Stimulated activated naive CD8-positive, alpha-beta T cell treated with anti-CD3 and anti-CD28 coated beads, Interleukin-15, amount 100 ng/mL, for 72 hours (primary cell): ENCODE results near the gene GJD2.

Source experiments
- ATAC-seq: fragments of 150-1000 bp; cut with Tn5 transposase; 2 replicates; pipeline ENCODE4 v1.10.0; 2021; ENCODE audit warnings: mild to moderate bottlenecking, moderate library complexity
- DNase-seq, 2 donors: peaks; one replicate each; pipeline ENCODE4 v3.0.0; 2021 to 2022
- H3K27ac Mint-ChIP-seq, 2 donors: one replicate each; pipeline ENCODE4 v1.8.0; 2022; ENCODE audit warnings: mild to moderate bottlenecking in 2 of 2, mixed read lengths in 2 of 2, moderate library complexity in 2 of 2
- H3K27me3 Mint-ChIP-seq: one replicate; pipeline ENCODE4 v1.8.0; 2022; ENCODE audit warnings: mixed read lengths
- H3K4me1 Mint-ChIP-seq: one replicate; pipeline ENCODE4 v1.8.0; 2022; ENCODE audit warnings: mild to moderate bottlenecking, mixed read lengths
- H3K4me3 Mint-ChIP-seq, 2 donors: one replicate each; pipeline ENCODE4 v1.8.0; 2022; ENCODE audit warnings: mild to moderate bottlenecking in 2 of 2, mixed read lengths in 2 of 2, moderate library complexity in 1 of 2
- H3K9me3 Mint-ChIP-seq, 2 donors: one replicate each; pipeline ENCODE4 v1.8.0; 2022; ENCODE audit warnings: mixed read lengths in 2 of 2

The GJD2 gene

DNA sequence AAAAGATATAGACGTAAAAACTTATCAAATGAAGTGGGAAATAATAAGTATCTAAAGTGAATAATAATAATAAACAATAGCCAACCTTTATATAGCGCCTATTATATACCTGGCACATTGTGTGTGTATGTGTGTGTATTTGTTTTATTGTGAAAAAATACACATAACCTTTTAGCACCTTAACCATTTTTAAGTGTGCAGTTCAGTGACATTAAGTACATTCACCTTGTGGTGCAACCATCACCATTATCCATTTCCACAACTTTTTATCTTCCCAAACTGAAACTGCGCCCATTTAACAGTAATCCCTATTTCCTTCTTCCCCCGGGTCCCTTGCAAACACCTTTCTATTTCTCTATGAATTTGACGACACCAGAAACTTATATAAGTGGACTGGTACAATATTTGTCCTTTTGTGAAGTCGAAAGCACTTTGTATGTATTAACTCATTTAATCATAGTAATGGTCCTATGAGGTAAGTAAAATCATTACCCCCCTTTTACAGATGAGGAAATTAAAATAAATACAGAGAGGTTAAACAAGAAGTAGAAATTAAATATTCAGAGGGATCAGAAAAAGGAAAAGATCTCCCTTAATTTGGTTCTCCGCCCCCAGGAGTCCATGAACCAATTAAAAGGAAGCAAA is 33.5 kb downstream of the GJD2 start:
- no peak for ATAC-seq
- H3K9me3 Mint-ChIP-seq: no peaks in the 10 kb centered on the region
- H3K27ac Mint-ChIP-seq: no peak overlapping the region
- peaks cover 7% of the 10 kb centered on the region for H3K4me1 Mint-ChIP-seq
- peaks cover 65% of the 10 kb centered on the region for H3K27me3 Mint-ChIP-seq
- DNase-seq: no peak
- no peak overlapping the region for H3K4me3 Mint-ChIP-seq

DNA sequence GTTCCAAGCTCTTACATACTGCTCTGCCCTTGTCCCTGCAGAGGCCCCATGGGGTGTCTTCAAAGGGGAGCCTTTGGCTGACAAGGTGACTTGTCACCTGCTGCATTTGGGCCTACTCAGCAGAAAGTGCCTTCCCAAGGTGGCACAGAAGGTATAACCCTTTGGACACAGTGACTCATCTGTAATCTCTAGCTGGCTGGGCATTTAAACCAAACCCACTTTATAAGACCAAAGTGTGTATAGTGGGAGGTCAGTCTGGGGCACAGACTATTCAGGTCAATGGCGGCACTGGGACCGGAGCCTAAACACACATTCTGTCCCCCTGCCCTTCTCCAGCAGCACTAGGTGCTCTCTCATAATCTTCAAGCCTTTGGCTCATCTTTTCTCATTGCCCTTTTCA is 35.1 kb downstream of the GJD2 start:
- Mint-ChIP-seq H3K27me3 (peaks cover 60% of the 10 kb centered on the region), H3K4me3 (no peak overlapping the region), H3K27ac (no peak overlapping the region), H3K9me3 (no peaks in the 10 kb centered on the region), H3K4me1 (peaks cover 7% of the 10 kb centered on the region)
- ATAC-seq (no peak), DNase-seq (no peak)

DNA sequence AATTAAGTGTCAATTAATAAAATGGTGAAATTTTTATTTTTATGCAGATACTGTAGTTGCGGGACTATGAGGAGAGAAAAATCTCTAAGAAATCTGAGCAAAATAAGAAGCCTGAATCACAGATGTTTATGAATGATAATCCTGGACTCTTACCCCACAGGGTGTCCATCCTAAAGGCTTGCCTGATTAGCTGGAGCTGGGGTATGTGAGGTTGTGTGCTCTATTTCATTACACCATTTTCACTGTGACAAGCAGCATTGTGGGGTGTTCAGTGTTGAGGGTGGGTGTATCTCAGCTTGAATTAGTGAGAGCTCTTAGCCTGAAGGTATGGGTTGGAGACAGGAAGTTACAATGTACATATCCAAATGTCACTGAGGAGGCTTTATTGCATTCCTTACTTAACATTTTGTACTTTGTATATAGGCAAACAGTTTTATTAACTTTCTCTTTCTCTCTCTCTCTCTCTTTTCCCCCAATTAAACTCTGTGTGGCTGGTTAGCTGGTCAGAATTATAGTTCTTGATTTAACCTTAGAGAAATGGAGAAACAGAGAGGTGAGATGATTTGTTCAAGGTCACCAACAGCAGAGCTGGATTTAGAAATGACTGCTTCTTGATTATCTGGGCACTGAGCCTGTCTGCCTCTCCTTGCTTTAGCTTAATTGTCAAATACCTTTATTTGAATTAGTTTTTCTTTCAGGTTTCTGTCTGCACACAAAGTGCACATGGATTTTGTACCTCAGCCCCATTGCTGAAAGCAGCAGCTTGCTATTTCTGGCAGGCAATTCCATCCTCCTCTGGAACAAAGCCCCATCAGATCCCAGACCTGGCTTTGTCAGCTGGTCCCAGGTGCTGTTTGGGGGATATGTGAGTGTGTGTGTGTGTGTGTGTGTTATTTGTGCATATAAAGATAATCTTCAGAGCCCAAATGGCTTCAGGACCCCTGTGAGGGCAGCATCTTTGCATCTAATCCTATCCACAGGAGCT is 35.8 kb downstream of the GJD2 start:
- DNase-seq (no peak), ATAC-seq (no peak)
- peaks cover 56% of the 10 kb centered on the region for H3K27me3 Mint-ChIP-seq
- H3K4me1 Mint-ChIP-seq: peaks cover 7% of the 10 kb centered on the region
- no peaks in the 10 kb centered on the region for H3K9me3 Mint-ChIP-seq
- H3K27ac Mint-ChIP-seq: no peak overlapping the region
- no peak overlapping the region for H3K4me3 Mint-ChIP-seq

DNA sequence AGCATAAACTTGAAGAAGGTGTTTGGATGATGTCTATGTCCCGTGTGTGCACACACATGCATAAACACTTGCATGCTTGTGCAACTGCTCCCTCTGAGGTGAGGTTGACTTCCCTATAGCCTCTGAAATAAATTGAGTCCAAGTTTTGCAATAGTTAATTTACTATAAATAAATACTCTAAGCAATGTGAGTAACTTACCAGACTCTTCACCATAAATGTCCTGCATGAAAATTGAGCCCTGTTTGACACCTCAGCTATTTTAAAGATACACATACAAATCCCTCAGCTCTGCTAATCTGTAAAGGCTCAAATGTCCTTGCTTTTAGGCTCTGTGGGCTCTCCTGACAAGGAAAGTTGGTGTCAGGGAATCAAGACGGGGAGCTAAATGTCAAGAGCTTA is 37.1 kb downstream of the GJD2 start:
- H3K27me3 Mint-ChIP-seq: peaks cover 54% of the 10 kb centered on the region
- H3K9me3 Mint-ChIP-seq: no peaks in the 10 kb centered on the region
- ATAC-seq (no peak), DNase-seq (no peak)
- H3K27ac Mint-ChIP-seq: no peak overlapping the region
- H3K4me1 Mint-ChIP-seq: peaks cover 7% of the 10 kb centered on the region
- no peak overlapping the region for H3K4me3 Mint-ChIP-seq

DNA sequence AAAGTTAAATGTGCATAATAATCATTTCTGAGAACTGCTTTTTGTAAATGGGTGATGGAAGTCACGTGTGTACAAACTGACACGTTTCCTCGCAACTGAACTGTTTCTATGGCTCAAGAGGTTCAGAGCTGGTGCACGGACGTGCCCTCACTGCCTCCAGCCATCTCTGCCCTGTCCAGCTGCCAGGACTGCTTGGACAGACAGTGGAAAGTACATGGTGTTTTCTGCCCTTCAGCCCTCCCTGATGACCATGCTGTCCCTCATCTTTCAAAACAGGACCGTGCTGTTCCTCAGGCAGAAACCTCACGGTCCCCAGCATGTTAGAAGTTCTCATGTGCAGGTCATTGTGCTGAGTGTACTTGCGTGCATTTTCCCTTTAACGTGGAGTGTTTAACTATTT is 38.7 kb downstream of the GJD2 start:
- ATAC-seq (no peak), DNase-seq (no peak)
- no peaks in the 10 kb centered on the region for H3K9me3 Mint-ChIP-seq
- H3K4me3 Mint-ChIP-seq: no peak overlapping the region
- H3K4me1 Mint-ChIP-seq: no peaks in the 10 kb centered on the region
- peaks cover 51% of the 10 kb centered on the region for H3K27me3 Mint-ChIP-seq
- H3K27ac Mint-ChIP-seq: no peak overlapping the region

DNA sequence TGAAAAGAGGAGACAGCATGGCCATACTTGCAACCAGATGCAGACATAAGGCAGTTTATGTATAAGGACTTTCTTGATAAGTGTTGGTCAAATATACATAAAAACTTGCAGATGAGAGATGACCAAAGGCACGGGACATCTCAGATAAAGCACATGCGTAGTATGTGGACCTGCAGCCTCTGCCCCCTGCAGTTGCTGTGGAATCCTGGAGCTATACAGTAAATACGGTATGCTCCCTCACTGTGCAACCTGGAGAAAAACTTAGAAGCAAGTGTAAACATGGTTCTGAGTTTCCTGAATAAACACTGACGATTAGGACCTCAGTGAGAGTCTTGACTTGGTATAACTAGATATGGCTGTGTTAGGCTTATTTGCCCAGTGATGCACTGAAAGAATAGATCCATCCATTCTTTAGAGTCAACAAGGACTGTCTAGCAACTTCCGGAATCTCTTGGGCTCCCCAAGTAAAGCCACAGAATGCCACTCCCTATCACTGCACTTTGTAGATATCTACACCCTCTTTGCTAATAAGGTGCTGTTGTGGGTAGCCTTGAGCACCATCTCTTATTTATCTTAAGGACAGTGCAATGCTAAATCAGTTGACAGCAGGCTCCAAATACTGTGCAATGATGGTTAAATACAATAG is 40.2 kb downstream of the GJD2 start:
- no peak for DNase-seq
- Mint-ChIP-seq H3K4me3 (no peak overlapping the region), H3K4me1 (no peaks in the 10 kb centered on the region), H3K27me3 (peaks cover 41% of the 10 kb centered on the region), H3K27ac (no peak overlapping the region), H3K9me3 (no peaks in the 10 kb centered on the region)
- ATAC-seq: no peak

DNA sequence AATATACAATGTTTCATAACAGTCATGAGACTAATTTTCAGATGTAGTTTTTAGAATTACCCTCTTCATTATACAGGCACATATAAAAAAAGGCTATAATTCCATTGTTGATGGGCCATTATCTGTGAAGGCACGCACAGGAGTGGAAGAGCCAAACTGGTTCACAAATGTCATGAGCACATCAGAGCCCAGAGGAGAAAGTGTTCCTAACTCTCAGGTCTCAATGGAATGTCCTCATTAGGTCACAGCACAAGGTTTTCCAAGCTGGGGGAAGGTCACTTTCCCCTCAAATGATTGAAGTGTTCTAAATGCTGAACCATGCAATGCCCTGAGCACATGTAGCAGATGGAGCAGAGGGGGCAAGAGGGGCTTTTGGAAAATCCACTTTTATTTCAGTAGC is 41.2 kb downstream of the GJD2 start:
- H3K27me3 Mint-ChIP-seq: peaks cover 35% of the 10 kb centered on the region
- ATAC-seq (no peak), DNase-seq (no peak)
- H3K4me3 Mint-ChIP-seq: no peak overlapping the region
- H3K27ac Mint-ChIP-seq: no peak overlapping the region
- no peaks in the 10 kb centered on the region for H3K9me3 Mint-ChIP-seq
- H3K4me1 Mint-ChIP-seq: no peaks in the 10 kb centered on the region

DNA sequence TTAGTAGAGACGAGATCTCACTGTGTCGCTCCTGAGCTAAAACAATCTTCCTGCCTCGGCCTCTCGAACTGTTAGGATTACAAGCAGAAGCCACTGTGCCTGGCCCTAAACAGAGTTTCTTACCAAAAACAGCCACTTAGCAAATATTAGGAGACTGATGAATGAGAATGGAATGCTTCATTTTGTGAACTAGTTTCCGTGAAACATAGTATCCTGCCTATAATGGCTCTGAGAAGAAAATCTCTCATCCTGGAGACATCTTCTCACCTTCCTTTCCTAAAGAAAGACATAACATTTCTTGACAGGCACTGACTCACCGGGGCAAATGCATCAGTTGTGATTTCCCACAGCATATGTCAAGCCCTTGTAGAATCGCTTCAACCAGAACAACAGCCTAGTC is 44.9 kb downstream of the GJD2 start:
- ATAC-seq: no peak
- Mint-ChIP-seq H3K9me3 (no peaks in the 10 kb centered on the region), H3K27ac (no peak overlapping the region), H3K4me3 (no peak overlapping the region), H3K27me3 (peaks cover 39% of the 10 kb centered on the region), H3K4me1 (no peaks in the 10 kb centered on the region)
- no peak for DNase-seq

DNA sequence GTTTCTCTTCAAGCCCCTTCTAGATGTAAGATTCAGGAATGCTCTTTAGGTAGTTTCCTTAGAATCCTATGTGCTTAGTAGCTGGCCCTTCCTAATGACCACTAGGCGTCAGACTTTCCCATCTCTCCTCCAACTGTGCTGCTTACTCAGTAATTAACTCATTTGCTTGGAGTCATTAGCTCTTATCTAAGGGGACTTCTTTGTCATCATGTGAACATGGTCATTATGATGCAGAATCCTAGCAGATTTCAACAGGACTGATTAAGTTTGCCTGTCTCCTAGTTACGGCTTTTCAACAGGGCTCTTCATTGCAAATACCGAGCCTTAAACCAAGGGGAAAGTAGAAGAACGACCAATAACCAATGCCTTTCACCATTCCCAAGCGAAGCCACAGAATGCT is 46.4 kb downstream of the GJD2 start:
- H3K27me3 Mint-ChIP-seq: peaks cover 45% of the 10 kb centered on the region
- ATAC-seq (no peak), DNase-seq (no peak)
- no peak overlapping the region for H3K27ac Mint-ChIP-seq
- H3K4me1 Mint-ChIP-seq: no peaks in the 10 kb centered on the region
- H3K4me3 Mint-ChIP-seq: no peak overlapping the region
- no peaks in the 10 kb centered on the region for H3K9me3 Mint-ChIP-seq

DNA sequence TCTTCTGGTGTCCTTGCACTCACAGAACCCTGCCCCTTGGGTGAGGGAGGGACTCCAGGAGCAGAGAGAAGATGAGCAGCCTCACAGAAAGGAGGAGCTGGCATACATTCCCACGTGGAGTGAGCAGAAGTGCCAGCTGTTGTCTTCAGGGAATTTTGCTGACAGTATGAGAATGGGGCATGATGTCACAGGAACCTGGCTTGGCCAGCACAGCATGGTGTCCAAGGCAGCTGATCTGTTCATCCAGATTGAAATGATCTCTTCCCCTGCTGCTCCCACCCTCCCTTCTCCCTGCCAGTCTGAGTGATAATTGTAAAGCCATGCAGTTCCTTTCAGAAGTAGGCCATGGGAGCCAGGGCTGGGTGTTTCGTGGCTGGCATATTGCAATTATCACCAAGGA is 53.3 kb downstream of the GJD2 start:
- DNase-seq (no peak), ATAC-seq (no peak)
- H3K9me3 Mint-ChIP-seq: no peaks in the 10 kb centered on the region
- H3K27ac Mint-ChIP-seq: no peak overlapping the region
- H3K4me3 Mint-ChIP-seq: no peak overlapping the region
- H3K27me3 Mint-ChIP-seq: peaks cover 48% of the 10 kb centered on the region
- no peaks in the 10 kb centered on the region for H3K4me1 Mint-ChIP-seq
